Measurements from ENCODE around the gene ATP10B. TPM values are rescaled to one million over a fixed set of nuclear protein-coding genes. Genes with fewer than 3 reads are reported as not detected.

Gene ATP10B
- total RNA-seq, 1 donor = not detected

DNA sequence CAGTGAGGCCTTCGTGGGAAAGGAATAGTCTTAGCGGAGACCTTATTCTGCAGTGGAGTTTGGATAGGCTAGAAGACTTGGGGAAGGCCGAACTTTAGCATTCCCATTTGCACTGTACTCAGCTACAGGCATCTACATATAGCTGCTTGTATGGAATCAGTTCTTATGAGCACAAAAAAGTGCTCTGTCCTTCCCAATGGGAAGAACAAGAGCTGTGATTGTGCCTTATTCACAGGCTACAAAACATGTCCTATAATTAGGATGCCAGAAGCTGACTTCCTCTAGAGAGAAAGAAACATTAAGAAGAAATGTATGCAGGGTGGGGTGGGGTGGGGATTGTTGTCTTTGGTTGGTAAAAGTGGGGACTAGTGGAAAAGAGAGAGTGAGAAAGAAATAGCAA, 154.7 kb downstream of the ATP10B start:
- no peak for DNase-seq (ENCODE audit: low read depth)
- no peak for TF ChIP-seq CTCF (IDR thresholded peaks at IDR 0.05; ENCODE audit: insufficient read depth, low read length)
- H3K4me3 ChIP-seq (ENCODE audit: low read depth, low read length) = no peak overlapping the region

- no peak overlapping the region for H3K4me3 ChIP-seq (ENCODE audit: low read depth, low read length)
- DNase-seq (ENCODE audit: low read depth) = no peak
- TF ChIP-seq CTCF (IDR thresholded peaks at IDR 0.05; ENCODE audit: insufficient read depth, low read length) = no peak
These were observed 157.1 kb downstream of the ATP10B start for GRCh38 chr5:160694896-160695295.

DNA sequence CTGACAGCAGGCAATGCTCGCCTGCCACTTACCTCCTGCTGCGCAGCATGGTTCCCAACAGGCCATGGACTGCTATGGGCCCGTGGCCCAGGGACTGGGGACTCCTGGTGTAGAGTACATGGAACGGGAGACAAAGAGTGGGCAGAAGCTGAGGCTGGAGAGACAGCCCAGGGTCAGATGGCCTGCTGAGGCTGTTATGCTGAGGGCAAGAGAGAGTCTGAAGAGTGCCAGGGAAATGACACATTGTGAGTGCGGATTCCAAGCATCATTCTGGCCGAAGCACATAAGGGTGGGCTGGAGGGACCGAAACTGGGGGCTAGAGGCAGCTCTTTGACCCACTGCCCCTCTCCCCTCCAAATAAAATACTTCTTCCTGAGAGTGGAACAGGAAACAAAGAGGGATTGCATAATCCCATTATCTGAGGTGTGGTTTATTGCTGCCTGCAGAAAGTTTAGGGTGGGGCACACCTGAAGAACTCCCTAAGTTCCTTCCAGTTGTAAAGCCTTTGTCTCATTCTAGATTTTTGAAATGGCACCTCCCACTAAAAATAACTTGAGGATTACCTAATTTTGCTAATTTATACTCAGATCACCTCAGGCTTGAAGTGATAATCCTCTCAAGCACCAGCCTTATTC, 158.1 kb downstream of the ATP10B start:
- no peak for TF ChIP-seq CTCF (IDR thresholded peaks at IDR 0.05; ENCODE audit: insufficient read depth, low read length)
- DNase-seq (ENCODE audit: low read depth) = no peak
- H3K4me3 ChIP-seq (ENCODE audit: low read depth, low read length) = no peak overlapping the region

GRCh38 chr5:160692271-160692670, 159.7 kb downstream of the ATP10B start:
- no peak for TF ChIP-seq CTCF (IDR thresholded peaks at IDR 0.05; ENCODE audit: insufficient read depth, low read length)
- no peak overlapping the region for H3K4me3 ChIP-seq (ENCODE audit: low read depth, low read length)
- no peak for DNase-seq (ENCODE audit: low read depth)

GRCh38 chr5:160685695-160686094, 166.3 kb downstream of the ATP10B start:
- H3K4me3 ChIP-seq (ENCODE audit: low read depth, low read length) = no peak overlapping the region
- DNase-seq (ENCODE audit: low read depth) = no peak
- TF ChIP-seq CTCF (IDR thresholded peaks at IDR 0.05; ENCODE audit: insufficient read depth, low read length) = no peak

DNA sequence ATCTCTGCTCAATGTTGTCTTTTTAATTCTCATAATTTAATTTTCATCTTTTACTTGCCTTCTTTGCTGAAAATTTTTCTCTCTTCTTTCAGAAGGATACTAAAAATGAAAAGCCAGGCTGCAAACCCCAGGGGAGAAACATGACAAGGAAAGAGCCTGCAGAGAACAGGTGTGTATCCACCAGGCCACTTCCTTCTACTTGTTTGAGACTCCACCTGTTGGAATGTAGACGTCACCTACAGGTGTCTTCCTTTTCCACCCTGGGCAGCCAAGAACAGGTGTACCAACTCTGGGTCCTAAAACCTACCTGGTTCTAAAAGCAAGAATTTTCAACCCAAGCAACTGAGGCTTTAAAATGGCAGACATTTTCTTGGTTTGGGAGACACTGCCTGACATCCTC, 166.8 kb downstream of the ATP10B start:
- H3K4me3 ChIP-seq (ENCODE audit: low read depth, low read length) = no peak overlapping the region
- no peak for DNase-seq (ENCODE audit: low read depth)
- TF ChIP-seq CTCF (IDR thresholded peaks at IDR 0.05; ENCODE audit: insufficient read depth, low read length) = no peak

Measured in fibroblast of the aortic adventitia (primary cell).